ENCODE data around the gene PIP4K2B. TPM values are rescaled to one million over a fixed set of nuclear protein-coding genes. Genes with fewer than 3 reads are reported as not detected.

The PIP4K2B gene
- total and polyA plus RNA-seq, 11 donors: 23.3 to 55.0 (median 48.4) TPM

DNA sequence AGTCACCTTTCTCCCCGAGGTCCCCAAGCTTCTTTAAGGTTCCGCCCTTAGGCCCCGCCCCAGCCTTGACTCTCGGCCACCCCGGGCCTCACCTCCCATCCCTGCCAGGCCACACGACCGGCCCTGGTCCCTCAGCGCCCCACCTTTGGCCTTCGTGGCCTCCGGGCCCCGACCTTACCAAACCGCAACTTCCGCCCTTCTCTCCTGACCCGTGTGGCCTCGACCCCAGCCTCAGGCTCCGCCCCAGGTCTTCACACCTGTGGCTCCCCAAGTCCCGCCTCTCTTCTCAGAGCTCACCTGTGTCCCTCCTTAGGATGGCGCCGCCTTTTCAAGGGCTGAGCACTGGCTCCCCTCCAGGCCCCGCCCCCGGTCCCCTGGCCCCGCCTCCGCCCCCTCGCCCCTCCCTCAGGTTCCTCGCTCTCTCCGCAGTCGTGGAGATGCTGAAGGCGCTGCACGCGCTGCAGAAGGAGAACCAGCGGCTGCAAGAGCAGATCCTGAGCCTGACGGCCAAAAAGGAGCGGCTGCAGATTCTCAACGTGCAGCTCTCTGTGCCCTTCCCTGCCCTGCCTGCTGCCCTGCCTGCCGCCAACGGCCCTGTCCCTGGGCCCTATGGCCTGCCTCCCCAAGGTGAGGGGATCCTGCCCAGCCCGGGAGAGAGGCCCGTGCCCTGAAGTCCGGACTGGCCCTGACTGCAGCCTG lies 79.3 kb downstream of the PIP4K2B start:
- intact Hi-C loops (cut with DNase I): no loop called here
- no peak overlapping the region for H3K4me3 ChIP-seq

DNA sequence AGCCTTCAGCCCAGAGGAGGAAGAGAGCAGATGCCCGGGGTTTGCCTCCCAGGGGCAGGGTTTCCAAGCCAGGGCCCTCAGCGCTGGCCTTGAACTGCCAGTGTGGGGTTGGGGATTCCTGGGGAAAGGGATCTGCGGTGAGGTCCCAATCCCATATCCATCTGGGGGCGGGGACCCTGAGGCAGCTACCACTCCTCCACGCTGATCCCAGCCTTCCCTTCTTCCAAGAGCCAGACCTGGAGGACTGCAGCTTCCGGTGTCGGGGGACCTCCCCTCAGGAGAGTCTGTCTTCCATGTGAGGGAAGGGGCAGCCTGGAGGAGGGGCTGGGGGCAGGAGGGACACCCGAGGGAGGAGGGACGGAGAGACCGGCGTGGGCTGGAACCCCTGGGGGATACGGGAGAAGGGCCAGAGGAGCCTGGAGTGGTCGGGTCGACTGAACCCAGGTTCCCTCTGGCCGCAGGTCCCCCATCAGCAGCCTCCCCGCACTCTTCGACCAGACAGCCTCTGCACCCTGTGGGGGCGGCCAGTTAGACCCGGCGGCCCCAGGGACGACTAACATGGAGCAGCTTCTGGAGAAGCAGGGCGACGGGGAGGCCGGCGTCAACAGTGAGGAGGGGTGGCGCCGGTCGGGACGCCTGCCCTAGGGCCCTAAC lies 79.9 kb downstream of the PIP4K2B start:
- Histone ChIP-seq H3K4me3 (no peak overlapping the region), H3K9me3 (no peaks in the 10 kb centered on the region), H3K27ac (no peak overlapping the region), H3K4me1 (peaks cover 0 to 13% (median 2%) of the 10 kb centered on the region in 12 donors), H3K36me3 (peaks cover 0 to 98% (median 89%) of the 10 kb centered on the region in 9 donors), H3K27me3 (no peaks in the 10 kb centered on the region)
- TF ChIP-seq, protein P1, sequence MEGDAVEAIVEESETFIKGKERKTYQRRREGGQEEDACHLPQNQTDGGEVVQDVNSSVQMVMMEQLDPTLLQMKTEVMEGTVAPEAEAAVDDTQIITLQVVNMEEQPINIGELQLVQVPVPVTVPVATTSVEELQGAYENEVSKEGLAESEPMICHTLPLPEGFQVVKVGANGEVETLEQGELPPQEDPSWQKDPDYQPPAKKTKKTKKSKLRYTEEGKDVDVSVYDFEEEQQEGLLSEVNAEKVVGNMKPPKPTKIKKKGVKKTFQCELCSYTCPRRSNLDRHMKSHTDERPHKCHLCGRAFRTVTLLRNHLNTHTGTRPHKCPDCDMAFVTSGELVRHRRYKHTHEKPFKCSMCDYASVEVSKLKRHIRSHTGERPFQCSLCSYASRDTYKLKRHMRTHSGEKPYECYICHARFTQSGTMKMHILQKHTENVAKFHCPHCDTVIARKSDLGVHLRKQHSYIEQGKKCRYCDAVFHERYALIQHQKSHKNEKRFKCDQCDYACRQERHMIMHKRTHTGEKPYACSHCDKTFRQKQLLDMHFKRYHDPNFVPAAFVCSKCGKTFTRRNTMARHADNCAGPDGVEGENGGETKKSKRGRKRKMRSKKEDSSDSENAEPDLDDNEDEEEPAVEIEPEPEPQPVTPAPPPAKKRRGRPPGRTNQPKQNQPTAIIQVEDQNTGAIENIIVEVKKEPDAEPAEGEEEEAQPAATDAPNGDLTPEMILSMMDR (IDR thresholded peaks at IDR 0.05): no peak
- TF ChIP-seq POLR2A (IDR thresholded peaks at IDR 0.05): no peak
- 85 to 87% (median 86%) methylated on average over 26 to 29 of the region's 29 CpGs for WGBS, 4 donors
- ATAC-seq (peak in 1 of 4 donors; percentile 10), DNase-seq (no peak)
- intact Hi-C loops (cut with DNase I): no loop called here

More for the DNA sequence above, 79.3 kb downstream of the PIP4K2B start:
- DNase-seq (no peak), ATAC-seq (peak in 1 of 4 donors; percentile 3)
- H3K36me3 ChIP-seq: peaks cover 0 to 98% (median 89%) of the 10 kb centered on the region in 9 donors
- no peak for TF ChIP-seq POLR2A (IDR thresholded peaks at IDR 0.05)
- TF ChIP-seq, protein P1 (IDR thresholded peaks at IDR 0.05): no peak
- H3K4me1 ChIP-seq: peaks cover 0 to 20% (median 9%) of the 10 kb centered on the region in 12 donors
- H3K27ac ChIP-seq: no peak overlapping the region
- 78 to 84% (median 79%) methylated on average over 28 to 39 of the region's 39 CpGs for WGBS, 4 donors
- H3K27me3 ChIP-seq: no peaks in the 10 kb centered on the region
- no peaks in the 10 kb centered on the region for H3K9me3 ChIP-seq

DNA sequence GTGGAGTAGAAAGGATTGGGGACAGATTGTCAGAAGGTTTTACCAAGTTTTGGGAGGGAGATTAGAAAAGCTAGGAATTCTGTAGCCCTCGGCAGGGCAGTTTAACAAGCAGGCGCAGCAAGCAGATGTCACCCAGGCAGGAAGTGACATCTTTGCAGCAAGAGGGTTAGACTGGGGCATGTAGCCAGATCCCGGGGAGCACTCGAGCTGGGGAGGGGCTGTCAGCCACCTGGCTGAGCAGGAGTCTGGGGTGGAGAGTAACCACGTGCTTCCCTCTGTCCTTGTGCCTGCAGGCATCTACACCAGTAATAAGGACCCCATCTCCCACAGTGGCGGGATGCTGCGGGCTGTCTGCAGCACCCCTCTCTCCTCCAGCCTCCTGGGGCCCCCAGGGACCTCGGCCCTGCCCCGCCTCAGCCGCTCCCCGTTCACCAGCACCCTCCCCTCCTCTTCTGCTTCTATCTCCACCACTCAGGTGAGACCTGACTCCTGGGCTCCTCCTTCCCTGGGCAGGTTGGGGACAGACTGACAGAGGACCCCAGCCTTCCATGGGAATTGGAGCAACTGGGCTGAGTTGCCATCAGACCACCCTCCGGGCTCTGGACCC lies 82.1 kb downstream of the PIP4K2B start:
- 78 to 84% (median 84%) methylated on average over 8 to 12 of the region's 12 CpGs for WGBS, 4 donors

More for the DNA sequence above, 82.1 kb downstream of the PIP4K2B start:
- no peak for DNase-seq
- TF ChIP-seq POLR2A (IDR thresholded peaks at IDR 0.05): no peak
- TF ChIP-seq, protein P1 (IDR thresholded peaks at IDR 0.05): no peak
- Histone ChIP-seq H3K4me1 (peaks cover 0 to 13% (median 1%) of the 10 kb centered on the region in 12 donors), H3K27ac (no peak overlapping the region), H3K4me3 (no peak overlapping the region), H3K36me3 (peaks cover 0 to 100% (median 98%) of the 10 kb centered on the region in 9 donors), H3K9me3 (no peaks in the 10 kb centered on the region), H3K27me3 (no peaks in the 10 kb centered on the region)
- ATAC-seq: no peak
- intact Hi-C loops (cut with DNase I): no loop called here
